Suprapubic skin (tissue), 4 donors: ENCODE results near the gene SHISA9. TPM values are rescaled to one million over a fixed set of nuclear protein-coding genes. Genes with fewer than 3 reads are reported as not detected.

Experiments used
- DNase-seq, 2 donors: peaks; one replicate each; pipeline ENCODE4 v3.0.0-alpha.2; 2019; ENCODE audit warnings: low spot score in 2 of 2
- H3K27ac ChIP-seq: fragments of 200-600 bp; sonication (generic); one replicate; pipeline ENCODE4 v1.5.1; 2019
- H3K27me3 ChIP-seq: fragments of 200-600 bp; sonication (generic); one replicate; pipeline ENCODE4 v1.5.1; 2019
- H3K36me3 ChIP-seq: fragments of 200-600 bp; sonication (generic); one replicate; pipeline ENCODE4 v1.5.1; 2019
- H3K4me1 ChIP-seq: fragments of 200-600 bp; sonication (generic); one replicate; pipeline ENCODE4 v1.5.1; 2019
- H3K4me3 ChIP-seq: fragments of 200-600 bp; sonication (generic); one replicate; pipeline ENCODE4 v1.5.1; 2019; ENCODE audit warnings: mild to moderate bottlenecking
- H3K9me3 ChIP-seq: fragments of 200-600 bp; sonication (generic); one replicate; pipeline ENCODE4 v1.5.1; 2019
- CTCF ChIP-seq, 2 donors: fragments of 200-600 bp in 1 of 2; fragments of 450-650 bp in 1 of 2; sonication (generic) in 1 of 2; IDR thresholded peaks; one replicate each; pipeline ENCODE4 v1.5.1; 2016 to 2019; ENCODE audit warnings: antibody characterized with exemption in 2 of 2, mild to moderate bottlenecking in 1 of 2, moderate library complexity in 1 of 2
- EP300 ChIP-seq: sonication (generic); formaldehyde crosslinking; IDR thresholded peaks from one replicate; pipeline ENCODE4 v1.6.1; 2017; ENCODE audit warnings: antibody characterized with exemption
- POLR2A ChIP-seq, 2 donors: fragments of 450-650 bp; IDR thresholded peaks; one replicate each; pipeline ENCODE4 v1.6.1; 2017; ENCODE audit warnings: antibody characterized with exemption in 2 of 2, mild to moderate bottlenecking in 2 of 2, moderate library complexity in 2 of 2
- POLR2AphosphoS5 ChIP-seq, 3 donors: sonication (generic); formaldehyde crosslinking; IDR thresholded peaks; one replicate each; pipeline ENCODE4 v1.6.1; 2017; ENCODE audit warnings: antibody characterized with exemption in 3 of 3
- WGBS: methylation state at CpG from one replicate; pipeline ENCODE4 v1.1.5; 2018; 5-methylcytosine and 5-hydroxymethylcytosine counted together
- total RNA-seq, 4 donors: library from RNA; depleted of rRNA; stranded (reverse); fragments of >200 nt; gene quantifications; one replicate each; pipeline ENCODE4 v1.1.0, GENCODE V29; 2016

SHISA9 gene
- total RNA-seq, 4 donors from 2014 or later = 0.26 to 1.9 (median 1.2) TPM

- Histone ChIP-seq H3K27me3 (peaks cover 90% of the 10 kb centered on the region), H3K27ac (no peak overlapping the region), H3K4me3 (peak overlapping the region; percentile 45), H3K9me3 (no peaks in the 10 kb centered on the region), H3K36me3 (no peaks in the 10 kb centered on the region), H3K4me1 (peaks cover 27% of the 10 kb centered on the region)
- WGBS = 3% methylated on average over 22 of the region's 55 CpGs
- no peak for DNase-seq
- TF ChIP-seq POLR2A (IDR thresholded peaks at IDR 0.05) (no peak), POLR2AphosphoS5 (IDR thresholded peaks at IDR 0.05) (no peak), CTCF (IDR thresholded peaks at IDR 0.05) (no peak), EP300 (no peak)
Observed at GRCh38 chr16:12902511-12903372, 1.3 kb downstream of the SHISA9 start.

- peaks cover 85% of the 10 kb centered on the region for H3K27me3 ChIP-seq
- no peaks in the 10 kb centered on the region for H3K36me3 ChIP-seq
- H3K27ac ChIP-seq = no peak overlapping the region
- WGBS = 3% methylated on average over 35 of the region's 38 CpGs
- TF ChIP-seq EP300 (no peak), POLR2A (IDR thresholded peaks at IDR 0.05) (no peak), CTCF (IDR thresholded peaks at IDR 0.05) (no peak), POLR2AphosphoS5 (IDR thresholded peaks at IDR 0.05) (no peak)
- H3K4me1 ChIP-seq = peaks cover 27% of the 10 kb centered on the region
- no peak for DNase-seq
- H3K4me3 ChIP-seq = peak overlapping the region; percentile 45
- H3K9me3 ChIP-seq = no peaks in the 10 kb centered on the region
Observed at GRCh38 chr16:12903407-12904328, 2.3 kb downstream of the SHISA9 start.

GRCh38 chr16:12904329-12904671 lies 2.9 kb downstream of the SHISA9 start:
- Histone ChIP-seq H3K9me3 (no peaks in the 10 kb centered on the region), H3K4me1 (peaks cover 27% of the 10 kb centered on the region), H3K4me3 (no peak overlapping the region), H3K27me3 (peaks cover 79% of the 10 kb centered on the region), H3K36me3 (no peaks in the 10 kb centered on the region), H3K27ac (no peak overlapping the region)
- WGBS = 31% methylated on average over 6 of the region's 7 CpGs
- no peak for DNase-seq
- TF ChIP-seq CTCF (IDR thresholded peaks at IDR 0.05) (no peak), POLR2A (IDR thresholded peaks at IDR 0.05) (no peak), EP300 (no peak), POLR2AphosphoS5 (IDR thresholded peaks at IDR 0.05) (no peak)

- no peak overlapping the region for H3K27ac ChIP-seq
- TF ChIP-seq POLR2A (IDR thresholded peaks at IDR 0.05) (no peak), POLR2AphosphoS5 (IDR thresholded peaks at IDR 0.05) (no peak), EP300 (no peak), CTCF (IDR thresholded peaks at IDR 0.05) (no peak)
- DNase-seq = no peak
- H3K9me3 ChIP-seq = no peaks in the 10 kb centered on the region
- no peak overlapping the region for H3K4me3 ChIP-seq
- no peaks in the 10 kb centered on the region for H3K36me3 ChIP-seq
- H3K27me3 ChIP-seq = peaks cover 70% of the 10 kb centered on the region
- 55% methylated on average over 4 of the region's 5 CpGs for WGBS
- H3K4me1 ChIP-seq = peaks cover 24% of the 10 kb centered on the region
Observed at GRCh38 chr16:12906271-12906670, 4.9 kb downstream of the SHISA9 start.
